ENCODE data around the gene WLS.

DNA sequence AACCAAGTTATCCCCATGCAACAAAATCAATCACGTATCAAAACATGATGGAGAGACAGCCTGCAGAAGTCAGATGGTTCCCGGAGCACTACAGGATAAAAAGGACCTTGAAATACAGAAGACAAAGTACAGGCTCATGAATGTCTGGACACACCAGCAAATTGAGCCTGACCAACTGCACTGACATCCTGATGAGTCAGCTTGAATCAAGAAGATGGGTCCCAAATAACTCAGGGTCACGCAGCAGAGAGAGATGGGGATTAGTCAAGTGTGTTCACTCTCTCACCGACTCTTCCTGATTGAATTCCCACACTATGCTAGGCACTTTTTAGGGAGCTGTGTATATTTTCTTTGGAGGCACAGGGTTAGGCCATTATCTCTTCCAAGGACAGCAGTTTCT lies 110.8 kb downstream of the WLS start:
- TF ChIP-seq, protein P1, sequence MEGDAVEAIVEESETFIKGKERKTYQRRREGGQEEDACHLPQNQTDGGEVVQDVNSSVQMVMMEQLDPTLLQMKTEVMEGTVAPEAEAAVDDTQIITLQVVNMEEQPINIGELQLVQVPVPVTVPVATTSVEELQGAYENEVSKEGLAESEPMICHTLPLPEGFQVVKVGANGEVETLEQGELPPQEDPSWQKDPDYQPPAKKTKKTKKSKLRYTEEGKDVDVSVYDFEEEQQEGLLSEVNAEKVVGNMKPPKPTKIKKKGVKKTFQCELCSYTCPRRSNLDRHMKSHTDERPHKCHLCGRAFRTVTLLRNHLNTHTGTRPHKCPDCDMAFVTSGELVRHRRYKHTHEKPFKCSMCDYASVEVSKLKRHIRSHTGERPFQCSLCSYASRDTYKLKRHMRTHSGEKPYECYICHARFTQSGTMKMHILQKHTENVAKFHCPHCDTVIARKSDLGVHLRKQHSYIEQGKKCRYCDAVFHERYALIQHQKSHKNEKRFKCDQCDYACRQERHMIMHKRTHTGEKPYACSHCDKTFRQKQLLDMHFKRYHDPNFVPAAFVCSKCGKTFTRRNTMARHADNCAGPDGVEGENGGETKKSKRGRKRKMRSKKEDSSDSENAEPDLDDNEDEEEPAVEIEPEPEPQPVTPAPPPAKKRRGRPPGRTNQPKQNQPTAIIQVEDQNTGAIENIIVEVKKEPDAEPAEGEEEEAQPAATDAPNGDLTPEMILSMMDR (IDR thresholded peaks at IDR 0.05; ENCODE audit: low read length): no peak
- TF ChIP-seq EZH2phosphoT487 (IDR thresholded peaks at IDR 0.05; ENCODE audit: low read length): no peak
